Osteoblast (primary cell): ENCODE results near the gene WNT6. TPM values are rescaled to one million over a fixed set of nuclear protein-coding genes. Genes with fewer than 3 reads are reported as not detected.

Source experiments
- DNase-seq: peaks from one replicate; pipeline ENCODE4 v3.0.0; 2011; ENCODE audit warnings: low spot score, mixed read lengths; ENCODE audit not compliant: insufficient read length; ENCODE audit errors: missing footprints
- H2AFZ ChIP-seq: 2 replicates; pipeline ENCODE4 v1.6.0; 2011; ENCODE audit warnings: mild to moderate bottlenecking, low read length
- H3K27ac ChIP-seq: 2 replicates; pipeline ENCODE4 v1.5.1; 2011; ENCODE audit warnings: mild to moderate bottlenecking, low read depth, low read length, moderate library complexity
- H3K27me3 ChIP-seq: 2 replicates; pipeline ENCODE4 v1.6.0; 2012; ENCODE audit warnings: mild to moderate bottlenecking, control low read depth, inconsistent platforms, low read length, moderate library complexity; ENCODE audit not compliant: insufficient read depth
- H3K36me3 ChIP-seq: 2 replicates; pipeline ENCODE4 v1.5.1; 2011; ENCODE audit warnings: mild to moderate bottlenecking, low read length, control low read depth, moderate library complexity; ENCODE audit not compliant: insufficient read depth
- H3K4me1 ChIP-seq: 2 replicates; pipeline ENCODE4 v1.5.1; 2011; ENCODE audit warnings: mild to moderate bottlenecking, low read length, control low read depth, moderate library complexity; ENCODE audit not compliant: insufficient read depth
- H3K4me2 ChIP-seq: 2 replicates; pipeline ENCODE4 v1.6.0; 2011; ENCODE audit warnings: mild to moderate bottlenecking, low read length; ENCODE audit not compliant: insufficient read depth
- H3K4me3 ChIP-seq: fragments of 200-600 bp; sonication (generic); 3 replicates; pipeline ENCODE4 v1.5.1; 2012; ENCODE audit warnings: mild to moderate bottlenecking, low read length, inconsistent platforms; ENCODE audit not compliant: insufficient read depth
- H3K79me2 ChIP-seq: 2 replicates; pipeline ENCODE4 v1.6.0; 2012; ENCODE audit warnings: mild to moderate bottlenecking, low read length, control low read depth, inconsistent platforms; ENCODE audit not compliant: insufficient read depth
- H3K9me3 ChIP-seq: 2 replicates; pipeline ENCODE4 v1.5.1; 2011; ENCODE audit warnings: low read depth, low read length, control low read depth
- H4K20me1 ChIP-seq: 2 replicates; pipeline ENCODE4 v1.6.0; 2012; ENCODE audit warnings: mild to moderate bottlenecking, low read length, control low read depth; ENCODE audit not compliant: insufficient read depth
- CTCF ChIP-seq: IDR thresholded peaks from 2 replicates; pipeline ENCODE4 v1.5.1; 2011; ENCODE audit warnings: mild to moderate bottlenecking, low read depth, low read length, moderate library complexity; ENCODE audit errors: extremely low read depth
- total RNA-seq: library from RNA; depleted of rRNA; stranded (reverse); fragments of >200 nt; gene quantifications from 2 replicates; pipeline ENCODE4 v1.2.3, GENCODE V29; 2012

WNT6 gene
- total RNA-seq, 1 donor: not detected

DNA sequence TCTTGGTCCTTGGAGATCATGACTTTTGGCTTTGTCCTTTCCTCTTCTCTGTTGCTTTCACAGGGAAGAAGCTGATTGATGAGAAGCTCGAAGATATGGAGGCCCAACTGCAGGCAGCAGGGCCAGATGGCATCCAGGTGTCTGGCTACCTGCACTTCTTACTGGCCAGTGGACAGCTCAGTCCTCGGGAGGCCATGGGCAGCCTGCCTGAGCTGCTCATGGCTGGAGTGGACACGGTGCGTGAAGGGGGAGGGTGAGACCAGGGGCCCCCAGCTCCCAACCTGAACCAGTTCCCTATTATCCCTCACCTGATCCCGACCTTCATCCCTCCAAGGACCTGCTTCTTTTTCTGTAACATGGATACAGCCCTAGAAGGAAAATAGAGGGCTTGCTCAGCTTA, 46.7 kb upstream of the WNT6 start:
- peaks cover 13% of the 10 kb centered on the region for H3K27me3 ChIP-seq
- H3K36me3 ChIP-seq: no peaks in the 10 kb centered on the region
- H3K27ac ChIP-seq: no peak overlapping the region
- H2AFZ ChIP-seq: no peak overlapping the region
- no peak overlapping the region for H3K4me3 ChIP-seq
- H3K4me1 ChIP-seq: no peaks in the 10 kb centered on the region
- H3K79me2 ChIP-seq: no peaks in the 10 kb centered on the region
- TF ChIP-seq CTCF: no peak
- H3K4me2 ChIP-seq: no peak overlapping the region
- H4K20me1 ChIP-seq: peaks cover 3% of the 10 kb centered on the region
- H3K9me3 ChIP-seq: no peaks in the 10 kb centered on the region
- no peak for DNase-seq

DNA sequence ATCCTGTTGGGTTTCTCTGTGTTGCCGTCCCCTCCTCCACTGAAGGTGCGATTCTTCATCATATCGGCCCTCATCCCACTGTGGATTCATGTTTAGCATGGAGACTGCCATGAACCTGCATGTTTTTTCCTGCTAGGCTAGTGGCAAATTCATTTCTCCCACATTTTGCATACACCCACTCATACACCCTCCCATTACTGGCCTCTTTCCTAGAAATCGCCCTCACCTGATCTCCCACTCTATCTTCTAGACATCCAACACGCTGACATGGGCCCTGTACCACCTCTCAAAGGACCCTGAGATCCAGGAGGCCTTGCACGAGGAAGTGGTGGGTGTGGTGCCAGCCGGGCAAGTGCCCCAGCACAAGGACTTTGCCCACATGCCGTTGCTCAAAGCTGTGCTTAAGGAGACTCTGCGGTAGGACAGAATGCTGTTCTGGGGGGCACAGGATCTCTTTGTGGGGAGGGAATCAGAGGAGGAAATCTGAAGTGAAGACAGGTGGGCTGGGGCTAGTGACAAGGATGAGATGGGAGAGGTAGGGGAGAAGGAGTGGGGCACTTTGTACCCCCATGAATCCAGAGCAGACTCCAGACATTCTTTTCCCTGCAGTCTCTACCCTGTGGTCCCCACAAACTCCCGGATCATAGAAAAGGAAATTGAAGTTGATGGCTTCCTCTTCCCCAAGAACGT, 45.7 kb upstream of the WNT6 start:
- H3K27ac ChIP-seq: no peak overlapping the region
- H3K79me2 ChIP-seq: no peaks in the 10 kb centered on the region
- no peak for DNase-seq
- H3K4me2 ChIP-seq: no peak overlapping the region
- no peak overlapping the region for H2AFZ ChIP-seq
- no peak overlapping the region for H3K4me3 ChIP-seq
- peaks cover 3% of the 10 kb centered on the region for H4K20me1 ChIP-seq
- H3K36me3 ChIP-seq: no peaks in the 10 kb centered on the region
- no peak for TF ChIP-seq CTCF
- H3K27me3 ChIP-seq: peaks cover 7% of the 10 kb centered on the region
- H3K4me1 ChIP-seq: no peaks in the 10 kb centered on the region
- no peaks in the 10 kb centered on the region for H3K9me3 ChIP-seq

GRCh38 chr2:218814540-218815243, 44.9 kb upstream of the WNT6 start:
- Histone ChIP-seq H3K9me3 (no peaks in the 10 kb centered on the region), H3K79me2 (no peaks in the 10 kb centered on the region), H2AFZ (no peak overlapping the region), H3K27ac (no peak overlapping the region), H3K4me2 (no peak overlapping the region), H4K20me1 (peaks cover 3% of the 10 kb centered on the region), H3K4me3 (no peak overlapping the region), H3K36me3 (no peaks in the 10 kb centered on the region), H3K4me1 (no peaks in the 10 kb centered on the region), H3K27me3 (peaks cover under 1% of the 10 kb centered on the region)
- no peak for DNase-seq
- no peak for TF ChIP-seq CTCF

DNA sequence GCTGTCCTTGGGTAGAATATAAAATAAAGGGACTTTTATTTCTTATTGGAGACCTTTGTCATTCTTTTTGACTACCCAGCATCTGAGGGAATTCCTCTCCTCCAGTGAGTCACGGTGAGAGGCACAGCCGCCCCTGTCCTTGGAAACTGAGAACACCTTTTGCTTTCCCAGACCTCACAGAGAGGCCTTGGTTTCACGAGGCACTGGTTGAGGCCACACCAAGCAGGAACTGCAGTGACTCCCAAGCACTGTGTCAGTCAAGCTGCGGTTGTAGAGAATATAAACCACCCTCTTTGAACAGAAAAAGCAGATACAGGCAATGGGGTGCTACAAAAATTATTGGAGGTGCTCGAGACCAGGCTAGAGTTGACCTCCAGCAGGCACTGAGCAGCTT, 44.4 kb upstream of the WNT6 start:
- no peak overlapping the region for H3K4me2 ChIP-seq
- no peak for TF ChIP-seq CTCF
- H3K36me3 ChIP-seq: no peaks in the 10 kb centered on the region

More for the DNA sequence above, 44.4 kb upstream of the WNT6 start:
- Histone ChIP-seq H3K4me3 (no peak overlapping the region), H3K9me3 (no peaks in the 10 kb centered on the region), H4K20me1 (peaks cover 3% of the 10 kb centered on the region), H3K79me2 (no peaks in the 10 kb centered on the region), H3K27ac (no peak overlapping the region), H3K4me1 (no peaks in the 10 kb centered on the region), H2AFZ (no peak overlapping the region), H3K27me3 (no peaks in the 10 kb centered on the region)
- no peak for DNase-seq
